ENCODE measurements around the gene TUSC2. TPM values are rescaled to one million over a fixed set of nuclear protein-coding genes. Genes with fewer than 3 reads are reported as not detected.

Gene TUSC2
- polyA plus RNA-seq, 1 of the 3 experiments (the other 2 are of a cell fraction): 58.7 TPM

- no peak overlapping the region for H3K4me2 ChIP-seq
- H3K9me3 ChIP-seq: no peaks in the 10 kb centered on the region
- CTCF ChIA-PET: interaction anchor here (0.5 to 3.4 kb wide), 3 partner anchors 27 to 84 kb away, joined by 3 to 16 read pairs (median 7); no protein-coding TSS in a partner anchor
These were observed 31.2 kb downstream of the TUSC2 start for GRCh38 chr3:50296721-50297383.

More at GRCh38 chr3:50296721-50297383, 31.2 kb downstream of the TUSC2 start:
- H3K4me3 ChIP-seq (ENCODE audit: low read depth in 2 of 2, low read length in 1 of 2): no peak overlapping the region
- H3K9me2 ChIP-seq: no peaks in the 10 kb centered on the region
- no peak overlapping the region for H3K27ac ChIP-seq (ENCODE audit: low read depth in 2 of 2, low read length in 1 of 2)
- no peak overlapping the region for H3K9ac ChIP-seq
- H3K4me1 ChIP-seq (ENCODE audit: control insufficient read depth in 1 of 2, insufficient read depth in 2 of 2, low read depth in 1 of 2, low read length in 1 of 2): peaks cover 13 to 30% of the 10 kb centered on the region in 2 experiments; a peak in 3 of 4 replicates
- no peak for DNase-seq
- 94% methylated on average over 3 of the region's 18 CpGs for WGBS (ENCODE audit: low lambda C conversion rate)
- H3K79me2 ChIP-seq (ENCODE audit: insufficient read depth): peaks cover 11% of the 10 kb centered on the region
- no peaks in the 10 kb centered on the region for H4K20me1 ChIP-seq (ENCODE audit: insufficient read depth)
- peaks cover 0 to 6% of the 10 kb centered on the region in 2 experiments for H3K36me3 ChIP-seq (replicated peaks in 1 of 2; ENCODE audit: control insufficient read depth in 1 of 2, insufficient read depth in 2 of 2, low read length in 1 of 2)
- no peak for TF ChIP-seq GABPA (IDR thresholded peaks at IDR 0.05; ENCODE audit: low read depth)
- no peak for TF ChIP-seq NFIC (IDR thresholded peaks at IDR 0.05; ENCODE audit: borderline replicate concordance)
- no peak for TF ChIP-seq RXRA (IDR thresholded peaks at IDR 0.05; ENCODE audit: borderline replicate concordance, low read depth)
- no peak for TF ChIP-seq ELF1 (IDR thresholded peaks at IDR 0.05)
- no peak for TF ChIP-seq POLR2AphosphoS5 (IDR thresholded peaks at IDR 0.05; ENCODE audit: low read depth, low read length)
- no peak for TF ChIP-seq PBX3 (IDR thresholded peaks at IDR 0.05)
- no peak for TF ChIP-seq REST (IDR thresholded peaks at IDR 0.05; ENCODE audit: low read depth, low read length)
- TF ChIP-seq USF2 (IDR thresholded peaks at IDR 0.05; ENCODE audit: borderline replicate concordance, low read depth, low read length): no peak
- TF ChIP-seq ZBTB33 (IDR thresholded peaks at IDR 0.05; ENCODE audit: borderline replicate concordance, low read depth): no peak
- TF ChIP-seq CHD2 (IDR thresholded peaks at IDR 0.05; ENCODE audit: low read length, partially characterized antibody): no peak
- TF ChIP-seq IRF3 (IDR thresholded peaks at IDR 0.05; ENCODE audit: low read depth, low read length): no peak
- POLR2A ChIA-PET: no interaction called here
- no peak overlapping the region for H2AFZ ChIP-seq (ENCODE audit: low read depth)
- H3K27me3 ChIP-seq (ENCODE audit: insufficient read depth): no peaks in the 10 kb centered on the region
- no peaks in the 10 kb centered on the region for H3F3A ChIP-seq (replicated peaks; ENCODE audit: insufficient read depth)
